Stimulated activated CD8-positive, alpha-beta memory T cell treated with anti-CD3 and anti-CD28 coated beads, Interleukin-7, amount 100 ng/mL, for 24 hours (primary cell): Measurements from ENCODE around the gene FRY.
A peak's percentile ranks its signal among the peaks of the same experiment; 100 is the strongest.

Experiments
- DNase-seq: peaks from one replicate; pipeline ENCODE4 v3.0.0-alpha.2; 2020; ENCODE audit warnings: low read depth

Gene FRY

GRCh38 chr13:32261567-32261966 is 230.0 kb downstream of the FRY start:
- DNase-seq = no peak

- DNase-seq = no peak
These were observed 230.6 kb downstream of the FRY start for GRCh38 chr13:32262165-32262564.

GRCh38 chr13:32262619-32263018 is 231.0 kb downstream of the FRY start:
- DNase-seq = no peak

GRCh38 chr13:32264407-32264806 is 232.8 kb downstream of the FRY start:
- no peak for DNase-seq

GRCh38 chr13:32265726-32266125 is 234.2 kb downstream of the FRY start:
- no peak for DNase-seq

GRCh38 chr13:32266130-32266529 is 234.6 kb downstream of the FRY start:
- no peak for DNase-seq

GRCh38 chr13:32267836-32268439 is 236.4 kb downstream of the FRY start:
- DNase-seq = peak; percentile 13

GRCh38 chr13:32272021-32272683 is 240.6 kb downstream of the FRY start:
- no peak for DNase-seq

GRCh38 chr13:32277839-32278238 is 246.3 kb downstream of the FRY start:
- DNase-seq = no peak

- DNase-seq = no peak
These were observed 246.9 kb downstream of the FRY start for GRCh38 chr13:32278426-32278825.

- DNase-seq = no peak
These were observed 249.5 kb downstream of the FRY start for GRCh38 chr13:32281096-32281495.

GRCh38 chr13:32282096-32282711 is 250.6 kb downstream of the FRY start:
- DNase-seq = no peak

GRCh38 chr13:32284927-32285632 is 253.5 kb downstream of the FRY start:
- DNase-seq = no peak

GRCh38 chr13:32285633-32285965 is 254.0 kb downstream of the FRY start:
- no peak for DNase-seq

GRCh38 chr13:32297206-32297605 is 265.6 kb downstream of the FRY start:
- DNase-seq = no peak

- no peak for DNase-seq
These were observed 267.1 kb downstream of the FRY start for GRCh38 chr13:32298695-32299094.

- no peak for DNase-seq
These were observed 268.3 kb downstream of the FRY start for GRCh38 chr13:32299893-32300292.

- no peak for DNase-seq
These were observed 268.8 kb downstream of the FRY start for GRCh38 chr13:32300406-32300805.

- no peak for DNase-seq
These were observed 269.3 kb downstream of the FRY start for GRCh38 chr13:32300920-32301319.

- DNase-seq = no peak
These were observed 270.9 kb downstream of the FRY start for GRCh38 chr13:32302461-32302860.

- no peak for DNase-seq
These were observed 274.1 kb downstream of the FRY start for GRCh38 chr13:32305646-32306045.

GRCh38 chr13:32309312-32310133 is 277.9 kb downstream of the FRY start:
- no peak for DNase-seq
